ENCODE data around the gene DYNC2I2.

- TF ChIP-seq CREB1 (IDR thresholded peaks at IDR 0.05; ENCODE audit: low read depth) (no peak), RAD21 (IDR thresholded peaks at IDR 0.05; ENCODE audit: low read depth) (no peak), REST (IDR thresholded peaks at IDR 0.05; ENCODE audit: low read depth) (no peak), USF1 (IDR thresholded peaks at IDR 0.05) (no peak), MAX (IDR thresholded peaks at IDR 0.05) (no peak), EP300 (IDR thresholded peaks at IDR 0.05; ENCODE audit: borderline replicate concordance) (no peak), CEBPB (IDR thresholded peaks at IDR 0.05) (no peak), FOXM1 (IDR thresholded peaks at IDR 0.05; ENCODE audit: borderline replicate concordance, low read depth) (no peak), YY1 (IDR thresholded peaks at IDR 0.05; ENCODE audit: low read depth) (no peak), EGR1 (IDR thresholded peaks at IDR 0.05) (no peak), TCF12 (IDR thresholded peaks at IDR 0.05; ENCODE audit: low read depth) (no peak), TEAD4 (IDR thresholded peaks at IDR 0.05) (no peak)
These were observed 37.7 kb upstream of the DYNC2I2 start for GRCh38 chr9:128694344-128694743.
